K562 (cell line): ENCODE measurements around the gene SCN2B. TPM values are rescaled to one million over a fixed set of nuclear protein-coding genes. Genes with fewer than 3 reads are reported as not detected.

ENCODE experiments used
- ATAC-seq: fragments of 200-7000 bp; cut with Tn5 transposase; 3 replicates; pipeline ENCODE4 v1.9.1; 2020; ENCODE audit warnings: moderate library complexity
- BruUV-seq: library from RNA; stranded (reverse); fragments of 400-500 nt; replicated peaks from 2 replicates; lab custom pipeline; 2021; lab: Mats Ljungman, UMichigan
- CTCF ChIA-PET: fragments of 300-600 bp; formaldehyde crosslinking; extraction: SDS; loops from one replicate; lab custom pipeline; 2021; ENCODE audit warnings: low intra/inter-chr PET ratio; lab: Yijun Ruan, JAX
- POLR2A ChIA-PET: fragments of 300-600, 350-650 bp; sonication (Branson Sonifier 250); formaldehyde crosslinking; extraction: SDS; loops from one replicate; lab custom pipeline; 2021; ENCODE audit warnings: antibody characterized with exemption, inconsistent platforms; lab: Yijun Ruan, JAX
- DNase-seq, 4 experiments: peaks; one replicate each; pipeline versions ENCODE4 v3.0.0 to v3.0.0-alpha.2; 2011 to 2018; ENCODE audit warnings: low spot score in 3 of 4, mixed read lengths in 3 of 4; ENCODE audit errors: extremely low read depth in 1 of 4
- FAIRE-seq: peaks from 2 replicates; lab custom pipeline; 2011; peaks lifted over from hg19 to GRCh38; lab: Jason Lieb, UNC
- H2AFZ ChIP-seq: 2 replicates; pipeline ENCODE4 v1.6.0; 2011; ENCODE audit warnings: low read depth, low read length, control low read depth, inconsistent platforms
- H3K27ac ChIP-seq: fragments of 200-600 bp; 3 replicates; pipeline ENCODE4 v1.8.0; 2011; ENCODE audit warnings: low read depth, mild to moderate bottlenecking, control low read depth, inconsistent platforms, low read length, moderate library complexity, mixed read lengths; ENCODE audit errors: extremely low read depth
- H3K27me3 ChIP-seq, 2 experiments: fragments of 300-600 bp in 1 of 2; 2 replicates in 1 of 2; 3 replicates in 1 of 2; pipeline versions ENCODE4 v1.6.0 to v1.8.0; 2011; ENCODE audit warnings: inconsistent platforms in 2 of 2, low read length in 2 of 2, mild to moderate bottlenecking in 1 of 2, mixed read lengths in 1 of 2, moderate library complexity in 1 of 2; ENCODE audit not compliant: control insufficient read depth in 2 of 2, insufficient read depth in 2 of 2
- H3K36me3 ChIP-seq: fragments of 300-600 bp; 3 replicates; pipeline ENCODE4 v1.8.0; 2011; ENCODE audit warnings: mild to moderate bottlenecking, low read length, inconsistent platforms; ENCODE audit not compliant: control insufficient read depth, insufficient read depth
- H3K4me1 ChIP-seq, 2 experiments: fragments of 200-600 bp in 1 of 2; replicated peaks in 1 of 2; 2 replicates in 1 of 2; 3 replicates in 1 of 2; pipeline versions ENCODE4 v1.5.1 to v1.8.0; 2011; ENCODE audit warnings: inconsistent platforms in 2 of 2, low read length in 2 of 2, mild to moderate bottlenecking in 1 of 2, mixed read lengths in 1 of 2, moderate library complexity in 1 of 2; ENCODE audit not compliant: control insufficient read depth in 2 of 2, insufficient read depth in 2 of 2
- H3K4me2 ChIP-seq: 2 replicates; pipeline ENCODE4 v1.6.1; 2011; ENCODE audit warnings: low read length, control low read depth, inconsistent platforms, mixed read lengths; ENCODE audit not compliant: insufficient read depth
- H3K4me3 ChIP-seq: fragments of 200-600 bp; sonication (generic), shearing (Covaris generic); 2 replicates; pipeline ENCODE4 v1.5.1; 2016; ENCODE audit warnings: control low read depth, inconsistent platforms
- H3K79me2 ChIP-seq: fragments of 200-600 bp; 3 replicates; pipeline ENCODE4 v1.8.0; 2011; ENCODE audit warnings: low read length, inconsistent platforms; ENCODE audit not compliant: control insufficient read depth, insufficient read depth
- H3K9ac ChIP-seq, 2 experiments: 2 replicates each; pipeline versions ENCODE4 v1.6.0 to v1.6.1; 2011; ENCODE audit warnings: low read depth in 2 of 2, low read length in 2 of 2, control low read depth in 1 of 2, inconsistent platforms in 1 of 2, mild to moderate bottlenecking in 1 of 2, mixed read lengths in 1 of 2; ENCODE audit not compliant: insufficient read depth in 1 of 2
- H3K9me1 ChIP-seq: one replicate; pipeline ENCODE4 v1.6.0; 2011; ENCODE audit warnings: inconsistent platforms, mild to moderate bottlenecking, low read length, moderate library complexity; ENCODE audit not compliant: control insufficient read depth, insufficient read depth
- H3K9me3 ChIP-seq: replicated peaks from 2 replicates; pipeline ENCODE4 v1.5.1; 2011; ENCODE audit warnings: low read depth, low read length, inconsistent platforms; ENCODE audit not compliant: control insufficient read depth, insufficient read depth
- H4K20me1 ChIP-seq: replicated peaks from 2 replicates; pipeline ENCODE4 v1.6.1; 2011; ENCODE audit warnings: low read length, inconsistent platforms, mixed read lengths; ENCODE audit not compliant: control insufficient read depth, insufficient read depth
- NRF1 ChIP-seq, 2 experiments: fragments of 450-650 bp; IDR thresholded peaks in 1 of 2; conservative IDR thresholded peaks in 1 of 2; 2 replicates each; pipeline ENCODE4 v1.6.1; 2014; ENCODE audit warnings: mild to moderate bottlenecking in 2 of 2
- SMAD2 ChIP-seq: fragments of 150-350 bp; IDR thresholded peaks from 2 replicates; pipeline ENCODE4 v1.6.1; 2014; ENCODE audit warnings: low read depth, mild to moderate bottlenecking, low read length
- ZBTB43 ChIP-seq: sonication (generic); formaldehyde crosslinking; IDR thresholded peaks from 2 replicates; pipeline ENCODE4 v1.8.0; 2023; ENCODE audit warnings: mild to moderate bottlenecking, missing genetic modification reagents
- WGBS: fragments of 100-300 bp; shearing (Covaris generic); methylation state at CpG from one replicate; pipeline ENCODE4 v1.1.6; 2016; ENCODE audit warnings: low coverage, mixed read lengths; ENCODE audit not compliant: insufficient coverage; ENCODE audit errors: missing lambda C conversion rate; 5-methylcytosine and 5-hydroxymethylcytosine counted together
- in situ Hi-C: fragments of 300-500 bp; cut with MboI; formaldehyde crosslinking; loops from 4 replicates; pipeline ENCODE4 v1.15.0; 2018; ENCODE audit warnings: inconsistent platforms, mixed read lengths
- intact Hi-C: fragments of 100-400 bp; cut with micrococcal nuclease; formaldehyde crosslinking; loops from 2 replicates; pipeline ENCODE4 v1.14.2; 2022
- polyA plus RNA-seq, 8 experiments: library from polyadenylated mRNA; depleted of rRNA in 4 of 8; stranded (reverse) in 5 of 8; unstranded in 3 of 8; fragments of >200 nt; fragmentation: Nextera tagmentation in 2 of 8; fragmentation: Illumina TruSeq in 1 of 8; extraction: Ambion mirVana in 2 of 8; extraction: Trizol in 1 of 8; gene quantifications; 2 replicates each; pipeline versions ENCODE4 v1.2.1 to v1.2.3, GENCODE V29; 2011 to 2014; ENCODE audit warnings: inconsistent platforms in 1 of 8, missing spikeins in 1 of 8
- total RNA-seq, 7 experiments: library from RNA; depleted of rRNA in 6 of 7; stranded (reverse); fragments of >200 nt in 6 of 7; fragmentation: Illumina TruSeq in 2 of 7; extraction: Trizol in 2 of 7; gene quantifications; 2 replicates each; pipeline versions ENCODE4 v1.2.1 to v1.2.3, GENCODE V29; 2011 to 2021; ENCODE audit warnings: low replicate concordance in 1 of 7

Gene SCN2B
- total and polyA plus RNA-seq, 9 of the 15 experiments (the other 6 are each of a cell fraction or from before 2014, with no cell fraction given), result not detected

GRCh38 chr11:118148856-118149255, 27.6 kb downstream of the SCN2B start (continued):
- no peak for TF ChIP-seq ZBTB43 (CRISPR knock-in tag)
- TF ChIP-seq, all 486 proteins: peak for 0

GRCh38 chr11:118148240-118148639, 28.2 kb downstream of the SCN2B start:
- intact Hi-C loops, result no loop called here
- whole genome bisulfite sequencing, result 12% methylated on average over 8 of the region's 8 CpGs
- ChIA-PET CTCF (interaction anchor here (0.8 kb wide), 1 partner anchor 23 kb away, joined by 3 read pairs; no protein-coding TSS in a partner anchor), POLR2A (interaction anchor here (0.8 kb wide), 1 partner anchor 12 kb away, joined by 3 read pairs; no protein-coding TSS in a partner anchor)
- Histone ChIP-seq H4K20me1 (no peaks in the 10 kb centered on the region), H3K4me3 (no peak overlapping the region), H3K27me3 (peaks cover 22 to 76% of the 10 kb centered on the region in 2 experiments; a peak in 4 of 5 replicates), H3K9ac (no peak overlapping the region), H3K9me1 (no peaks in the 10 kb centered on the region), H3K4me1 (peaks cover 0 to 22% of the 10 kb centered on the region in 2 experiments; a peak in 3 of 5 replicates), H3K9me3 (no peaks in the 10 kb centered on the region), H3K36me3 (no peaks in the 10 kb centered on the region), H2AFZ (no peak overlapping the region), H3K27ac (no peak overlapping the region), H3K79me2 (no peaks in the 10 kb centered on the region), H3K4me2 (no peak overlapping the region)
- TF ChIP-seq SMAD2, result no peak
- TF ChIP-seq NRF1 (conservative IDR thresholded peaks at IDR 0.05 in 1 of 2, IDR thresholded peaks at IDR 0.05 in 1 of 2), result peak; percentile 73 to 80
- in situ Hi-C loops, result no loop called here
- no peak for FAIRE-seq
- DNase-seq, result no peak
- no peak for ATAC-seq
- BruUV-seq, result no TSS peak
